GM10266 (cell line): ENCODE measurements around the gene CEBPZ.
"Not testable (repeated sequence)": the region's sequence is repeated elsewhere in the genome, so short reads cannot be mapped to it uniquely, and the experiment has no call there.

Experiments used
- DNase-seq: peaks from one replicate; pipeline ENCODE4 v3.0.0; 2012; ENCODE audit errors: extremely low spot score
- CTCF ChIP-seq: IDR thresholded peaks from 2 replicates; pipeline ENCODE4 v1.5.1; 2012; ENCODE audit warnings: mild to moderate bottlenecking, low read depth; ENCODE audit not compliant: control insufficient read depth, insufficient read depth; ENCODE audit errors: missing control alignments

CEBPZ gene

GRCh38 chr2:37201766-37202165, 29.6 kb downstream of the CEBPZ start:
- no peak for DNase-seq
- no peak for TF ChIP-seq CTCF

GRCh38 chr2:37201208-37201607, 30.2 kb downstream of the CEBPZ start:
- no peak for DNase-seq

GRCh38 chr2:37198681-37199065, 32.7 kb downstream of the CEBPZ start:
- no peak for TF ChIP-seq CTCF
- no peak for DNase-seq

More at GRCh38 chr2:37201208-37201607, 30.2 kb downstream of the CEBPZ start:
- no peak for TF ChIP-seq CTCF

- no peak for TF ChIP-seq CTCF
- peak; percentile 90 for DNase-seq
Observed at GRCh38 chr2:37196320-37197195, 34.8 kb downstream of the CEBPZ start, which contains the start of gene CEBPZOS. Gene CEBPZOS (plus strand): TSS chr2:37196496. CDS start chr2:37199705, 3,209 bp downstream.

GRCh38 chr2:37195862-37196319, 35.5 kb downstream of the CEBPZ start:
- not testable (repeated sequence) for DNase-seq

- no peak for TF ChIP-seq CTCF
- no peak for DNase-seq
Observed at GRCh38 chr2:37192551-37192950, 38.8 kb downstream of the CEBPZ start.

- no peak for DNase-seq
- no peak for TF ChIP-seq CTCF
Observed at GRCh38 chr2:37191747-37192146, 39.6 kb downstream of the CEBPZ start.

- DNase-seq: no peak
- no peak for TF ChIP-seq CTCF
Observed at GRCh38 chr2:37191253-37191652, 40.1 kb downstream of the CEBPZ start.
